GM23248 (cell line): ENCODE results near the gene MOB3B. TPM values are rescaled to one million over a fixed set of nuclear protein-coding genes. Genes with fewer than 3 reads are reported as not detected.
A peak's percentile ranks its signal among the peaks of the same experiment; 100 is the strongest.

ENCODE experiments used
- DNase-seq: peaks from one replicate; pipeline ENCODE4 v3.0.0-alpha.2; 2015
- H2AFZ ChIP-seq: fragments of 200-600 bp; sonication (generic); 2 replicates; pipeline ENCODE4 v1.6.1; 2016; ENCODE audit warnings: antibody characterized with exemption
- H3F3A ChIP-seq: fragments of 200-600 bp; sonication (generic); 2 replicates; pipeline ENCODE4 v1.6.1; 2016; ENCODE audit warnings: mild to moderate bottlenecking, antibody characterized with exemption, mixed run types; ENCODE audit not compliant: insufficient read depth
- H3K27ac ChIP-seq: fragments of 200-600 bp; sonication (generic); 2 replicates; pipeline ENCODE4 v1.5.1; 2016; ENCODE audit warnings: mild to moderate bottlenecking
- H3K27me3 ChIP-seq: fragments of 200-600 bp; sonication (generic); replicated peaks from 2 replicates; pipeline ENCODE4 v1.6.1; 2016; ENCODE audit warnings: mild to moderate bottlenecking; ENCODE audit not compliant: insufficient read depth
- H3K36me3 ChIP-seq: fragments of 200-600 bp; sonication (generic); 2 replicates; pipeline ENCODE4 v1.6.1; 2016; ENCODE audit warnings: low read depth, mild to moderate bottlenecking
- H3K4me1 ChIP-seq: fragments of 200-600 bp; sonication (generic); 2 replicates; pipeline ENCODE4 v1.6.1; 2016; ENCODE audit warnings: mild to moderate bottlenecking; ENCODE audit not compliant: insufficient read depth
- H3K4me2 ChIP-seq: fragments of 200-600 bp; sonication (generic); one replicate; pipeline ENCODE4 v1.6.1; 2016; ENCODE audit warnings: mild to moderate bottlenecking; ENCODE audit not compliant: unreplicated experiment
- H3K4me3 ChIP-seq: fragments of 200-600 bp; sonication (generic); 2 replicates; pipeline ENCODE4 v1.5.1; 2016; ENCODE audit warnings: mild to moderate bottlenecking
- H3K79me2 ChIP-seq: fragments of 200-600 bp; sonication (generic); 2 replicates; pipeline ENCODE4 v1.6.1; 2016; ENCODE audit warnings: mild to moderate bottlenecking; ENCODE audit not compliant: insufficient read depth
- H3K9ac ChIP-seq: fragments of 200-600 bp; sonication (generic); 2 replicates; pipeline ENCODE4 v1.6.1; 2016; ENCODE audit warnings: mild to moderate bottlenecking
- H3K9me2 ChIP-seq: fragments of 200-600 bp; sonication (generic); 2 replicates; pipeline ENCODE4 v1.6.1; 2016; ENCODE audit warnings: mixed run types, mild to moderate bottlenecking, moderate library complexity; ENCODE audit not compliant: insufficient read depth
- H3K9me3 ChIP-seq: fragments of 200-600 bp; sonication (generic); one replicate; pipeline ENCODE4 v1.6.1; 2017; ENCODE audit warnings: low read depth
- H4K20me1 ChIP-seq: fragments of 200-600 bp; sonication (generic); 2 replicates; pipeline ENCODE4 v1.6.0; 2016; ENCODE audit not compliant: insufficient read depth
- EZH2 ChIP-seq: fragments of 200-600 bp; sonication (generic); IDR thresholded peaks from 2 replicates; pipeline ENCODE4 v1.6.1; 2018; ENCODE audit warnings: antibody characterized with exemption, mild to moderate bottlenecking; ENCODE audit not compliant: insufficient read depth, poor library complexity, severe bottlenecking
- EZH2phosphoT487 ChIP-seq: fragments of 200-600 bp; sonication (generic); IDR thresholded peaks from 2 replicates; pipeline ENCODE4 v1.6.1; 2018; ENCODE audit warnings: antibody characterized with exemption, moderate library complexity, mild to moderate bottlenecking, low read depth; ENCODE audit not compliant: insufficient read depth
- WGBS, 2 experiments: methylation state at CpG; one replicate each; pipeline ENCODE4 v1.1.6; 2015 to 2017; ENCODE audit warnings: low lambda C conversion rate in 2 of 2, low coverage in 1 of 2; ENCODE audit errors: missing lambda C conversion rate in 2 of 2; 5-methylcytosine and 5-hydroxymethylcytosine counted together
- in situ Hi-C: fragments of 300-500 bp; cut with MboI; formaldehyde crosslinking; loops from 2 replicates; pipeline ENCODE4 v1.15.0; 2020
- polyA plus RNA-seq: library from polyadenylated mRNA; unstranded; fragments of >200 nt; fragmentation: Nextera tagmentation; extraction: Ambion mirVana; gene quantifications from 2 replicates; pipeline ENCODE4 v1.2.1, GENCODE V29; 2016
- total RNA-seq: library from RNA; depleted of rRNA; stranded (reverse); fragments of >200 nt; shearing (Covaris generic); gene quantifications from 2 replicates; pipeline ENCODE4 v1.2.3, GENCODE V29; 2014; rRNA removed

MOB3B gene
- total RNA-seq (not detected in 2 replicates), polyA plus RNA-seq (0.06 and 0.08 TPM in 2 replicates)

- 5% methylated on average over 72 to 73 of the region's 74 CpGs for WGBS, 2 experiments
- peak; percentile 74 for DNase-seq
- H3K27me3 ChIP-seq = peaks cover 21% of the 10 kb centered on the region; the same call in 1 of the 2 replicates
- no peaks in the 10 kb centered on the region for H3K79me2 ChIP-seq
- peak within 1 kb of the TSS; percentile 84 for H3K4me2 ChIP-seq
- no peaks in the 10 kb centered on the region for H3F3A ChIP-seq
- no peaks in the 10 kb centered on the region for H3K36me3 ChIP-seq
- H3K9me3 ChIP-seq = no peaks in the 10 kb centered on the region
- H2AFZ ChIP-seq = peak within 1 kb of the TSS; percentile 84
- in situ Hi-C loops = loop anchor here (10.0 to 25.0 kb wide), 2 partner anchors 55 to 492 kb away; no protein-coding TSS in a partner anchor
- peak within 1 kb of the TSS; percentile 9; the same call in 1 of the 2 replicates for H3K9ac ChIP-seq
- H4K20me1 ChIP-seq = no peaks in the 10 kb centered on the region
- no peaks in the 10 kb centered on the region for H3K4me1 ChIP-seq
- H3K4me3 ChIP-seq = peak within 1 kb of the TSS; percentile 74
- H3K9me2 ChIP-seq = no peaks in the 10 kb centered on the region
- H3K27ac ChIP-seq = no peak within 1 kb of the TSS
- TF ChIP-seq EZH2 (peak; percentile 67), EZH2phosphoT487 (no peak)
These were observed at the start of gene MOB3B for GRCh38 chr9:27529316-27530278. Gene MOB3B (minus strand): TSS chr9:27529814. CDS start chr9:27455550, 74,264 bp downstream.

GRCh38 chr9:27573634-27574590 lies 44.3 kb upstream of the MOB3B start:
- in situ Hi-C loops = no loop called here
- peak overlapping the region; percentile 90 for H2AFZ ChIP-seq
- H3K36me3 ChIP-seq = no peaks in the 10 kb centered on the region
- peaks cover 13% of the 10 kb centered on the region; the same call in 1 of the 2 replicates for H3F3A ChIP-seq
- no peak for TF ChIP-seq EZH2phosphoT487
- TF ChIP-seq EZH2 = no peak
- 4 to 5% methylated on average over 35 of the region's 35 CpGs for WGBS, 2 experiments
- peak; percentile 99 for DNase-seq
- H3K4me2 ChIP-seq = peak overlapping the region; percentile 88
- no peaks in the 10 kb centered on the region for H3K27me3 ChIP-seq
- no peaks in the 10 kb centered on the region for H3K9me2 ChIP-seq
- peaks cover 7% of the 10 kb centered on the region; the same call in 1 of the 2 replicates for H3K4me1 ChIP-seq
- no peaks in the 10 kb centered on the region for H3K79me2 ChIP-seq
- H3K4me3 ChIP-seq = peak overlapping the region; percentile 75
- peak overlapping the region; percentile 85 for H3K27ac ChIP-seq
- peak overlapping the region; percentile 86 for H3K9ac ChIP-seq
- H4K20me1 ChIP-seq = no peaks in the 10 kb centered on the region
- no peaks in the 10 kb centered on the region for H3K9me3 ChIP-seq

- TF ChIP-seq EZH2phosphoT487 (no peak), EZH2 (no peak)
- 1% methylated on average over 51 to 69 of the region's 72 CpGs for WGBS, 2 experiments
- in situ Hi-C loops = no loop called here
These were observed 43.5 kb upstream of the MOB3B start, which contains the start of gene C9orf72 for GRCh38 chr9:27572918-27573633. Gene C9orf72 (minus strand): TSS chr9:27573481. CDS start chr9:27567120, 6,361 bp downstream.

More at GRCh38 chr9:27572918-27573633, 43.5 kb upstream of the MOB3B start, which contains the start of gene C9orf72:
- peak; percentile 83 for DNase-seq
- H3K27me3 ChIP-seq = no peaks in the 10 kb centered on the region
- peak within 1 kb of the TSS; percentile 88 for H3K4me2 ChIP-seq
- H2AFZ ChIP-seq = peak within 1 kb of the TSS; percentile 90
- H3K9ac ChIP-seq = peak within 1 kb of the TSS; percentile 86
- H3K9me2 ChIP-seq = no peaks in the 10 kb centered on the region
- H3K27ac ChIP-seq = peak within 1 kb of the TSS; percentile 85
- no peaks in the 10 kb centered on the region for H3K9me3 ChIP-seq
- H3K4me3 ChIP-seq = peak within 1 kb of the TSS; percentile 75
- no peaks in the 10 kb centered on the region for H3K79me2 ChIP-seq
- H3F3A ChIP-seq = peaks cover 13% of the 10 kb centered on the region; the same call in 1 of the 2 replicates
- no peaks in the 10 kb centered on the region for H4K20me1 ChIP-seq
- peaks cover 7% of the 10 kb centered on the region; the same call in 1 of the 2 replicates for H3K4me1 ChIP-seq
- no peaks in the 10 kb centered on the region for H3K36me3 ChIP-seq
